HG03095 (cell line): ENCODE results near the gene NCBP3.
A peak's percentile ranks its signal among the peaks of the same experiment; 100 is the strongest.
"Not testable (repeated sequence)": the region's sequence is repeated elsewhere in the genome, so short reads cannot be mapped to it uniquely, and the experiment has no call there.

Source experiments
- ATAC-seq: cut with Tn5 transposase; IDR thresholded peaks from one replicate; pipeline ENCODE4 v1.9.1; 2021; ENCODE audit warnings: moderate library complexity; ENCODE audit not compliant: unreplicated experiment

NCBP3 gene

GRCh38 chr17:3848229-3848835 lies 2.3 kb upstream of the NCBP3 start:
- no peak for ATAC-seq

DNA sequence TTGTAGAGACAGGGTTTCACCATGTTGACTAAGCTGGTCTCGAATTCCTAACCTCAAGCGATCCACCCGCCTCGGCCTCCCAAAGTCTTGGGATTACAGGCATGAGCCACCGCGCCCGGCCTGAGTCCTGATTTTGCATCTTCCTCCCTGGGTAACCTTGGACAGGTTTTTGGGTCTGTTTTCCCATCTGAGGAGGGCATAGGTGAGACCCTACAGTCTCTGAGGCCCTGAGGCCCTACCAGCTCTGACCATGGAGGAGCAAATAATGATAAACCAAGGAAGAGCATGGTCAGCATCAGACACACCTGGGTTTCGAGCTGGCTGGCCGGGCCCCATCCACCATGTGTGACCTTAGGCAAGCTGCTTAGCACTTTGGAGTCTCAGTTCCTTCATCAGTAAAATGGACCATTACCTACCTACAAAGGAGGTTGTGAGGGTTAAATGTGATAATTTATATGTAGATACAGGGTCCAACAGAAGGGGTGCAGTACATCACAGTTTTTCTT lies 1.2 kb upstream of the NCBP3 start:
- no peak for ATAC-seq

- no peak for ATAC-seq
Observed at GRCh38 chr17:3846437-3847164, 555 bp upstream of the NCBP3 start.

- peak; percentile 20 for ATAC-seq
Observed at GRCh38 chr17:3845291-3845620, 790 bp downstream of the NCBP3 start.

GRCh38 chr17:3844556-3844955 lies 1.5 kb downstream of the NCBP3 start:
- ATAC-seq: not testable (repeated sequence)

GRCh38 chr17:3843935-3844516 lies 2.0 kb downstream of the NCBP3 start:
- no peak for ATAC-seq

GRCh38 chr17:3838206-3838605 lies 7.8 kb downstream of the NCBP3 start:
- ATAC-seq: no peak

DNA sequence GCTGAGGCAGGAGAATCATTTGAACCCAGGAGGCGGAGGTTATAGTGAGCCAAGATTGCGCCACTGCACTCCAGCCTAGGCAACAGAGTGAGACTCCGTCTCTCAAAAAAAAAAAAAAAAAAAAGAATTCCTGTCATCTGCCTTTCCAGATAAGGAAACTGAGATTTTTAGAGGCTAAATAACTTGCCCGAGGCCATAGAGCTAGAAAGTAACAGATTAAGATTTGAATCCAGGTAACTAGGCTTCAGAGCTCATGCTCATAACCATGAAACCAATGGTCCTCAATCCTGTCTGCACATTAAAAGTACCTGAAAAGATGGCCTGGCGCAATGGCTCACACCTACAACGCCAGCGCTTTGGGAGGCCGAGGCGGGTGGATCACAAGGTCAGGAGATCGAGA lies 9.5 kb downstream of the NCBP3 start:
- ATAC-seq: no peak

GRCh38 chr17:3835410-3836229 lies 10.4 kb downstream of the NCBP3 start:
- ATAC-seq: no peak

DNA sequence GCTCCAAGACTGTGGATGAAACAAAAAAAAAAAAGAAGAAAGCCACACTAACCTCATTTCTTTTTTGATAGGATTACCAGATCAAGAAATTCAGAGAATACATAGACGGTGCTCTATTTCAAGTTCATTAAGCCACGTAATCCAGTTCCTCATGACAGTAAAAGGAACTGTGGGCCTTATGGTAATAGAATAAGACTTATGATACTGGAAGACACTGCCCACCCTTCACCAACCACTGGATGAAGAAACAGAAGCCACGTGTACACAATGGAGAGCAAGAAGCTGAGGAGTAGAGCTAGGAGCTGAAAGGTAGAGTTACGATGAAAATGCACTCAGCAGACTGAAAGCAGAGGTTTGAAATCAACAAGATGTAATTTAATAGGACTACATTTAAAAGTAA lies 11.2 kb downstream of the NCBP3 start:
- ATAC-seq: no peak

DNA sequence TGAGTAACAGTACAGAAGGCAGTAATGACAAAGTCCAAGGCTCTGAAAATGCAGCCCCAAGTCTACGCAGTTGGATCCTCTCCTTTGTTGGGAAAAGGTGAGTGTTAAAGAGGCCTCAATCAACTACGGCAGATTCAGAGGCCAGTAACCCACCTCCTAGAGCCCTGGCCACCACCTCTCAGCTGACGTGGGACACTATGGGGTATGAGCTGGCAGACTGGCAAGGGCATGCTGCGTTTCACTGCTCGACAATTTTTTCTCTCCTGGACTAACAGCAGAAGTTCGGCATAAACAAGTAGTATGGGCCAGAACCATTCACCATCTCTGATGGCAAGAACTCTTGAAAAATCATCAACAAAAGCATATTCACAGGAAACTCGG lies 17.2 kb downstream of the NCBP3 start:
- ATAC-seq: no peak

DNA sequence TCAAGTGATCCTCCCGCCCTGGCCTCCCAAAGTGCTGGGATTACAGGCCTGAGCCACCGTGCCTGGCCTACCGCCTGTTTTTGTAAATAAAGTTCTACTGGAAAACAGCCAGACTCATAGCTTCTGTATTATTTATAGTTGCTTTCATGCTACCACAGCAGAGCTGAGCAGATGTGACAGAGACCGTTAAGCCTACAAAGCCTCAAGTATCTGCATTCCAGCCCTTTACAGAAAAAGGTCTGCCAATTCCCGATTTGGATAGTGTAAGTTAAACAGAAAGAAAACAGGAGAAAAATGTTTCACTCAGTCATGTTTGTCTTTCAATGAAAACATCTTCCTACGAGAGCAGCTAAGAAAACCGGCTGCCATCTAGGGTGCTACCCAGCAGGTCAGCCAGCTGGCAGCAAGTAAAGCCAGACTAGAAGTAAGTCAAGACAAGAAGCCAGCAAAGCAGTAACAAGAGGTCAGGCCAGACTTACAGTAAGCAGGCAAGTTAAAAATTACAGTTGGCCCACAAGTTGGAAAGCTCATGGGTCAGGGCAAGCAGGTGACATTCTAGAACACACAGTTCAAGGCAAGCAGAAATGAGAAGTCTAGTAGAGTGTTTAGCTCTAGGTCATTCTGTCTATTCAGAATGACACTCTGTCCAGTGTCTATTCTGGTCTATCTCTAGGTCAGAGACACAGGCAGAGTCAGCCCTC lies 17.7 kb downstream of the NCBP3 start:
- ATAC-seq: no peak

- no peak for ATAC-seq
Observed at GRCh38 chr17:3827124-3827773, 18.8 kb downstream of the NCBP3 start.

DNA sequence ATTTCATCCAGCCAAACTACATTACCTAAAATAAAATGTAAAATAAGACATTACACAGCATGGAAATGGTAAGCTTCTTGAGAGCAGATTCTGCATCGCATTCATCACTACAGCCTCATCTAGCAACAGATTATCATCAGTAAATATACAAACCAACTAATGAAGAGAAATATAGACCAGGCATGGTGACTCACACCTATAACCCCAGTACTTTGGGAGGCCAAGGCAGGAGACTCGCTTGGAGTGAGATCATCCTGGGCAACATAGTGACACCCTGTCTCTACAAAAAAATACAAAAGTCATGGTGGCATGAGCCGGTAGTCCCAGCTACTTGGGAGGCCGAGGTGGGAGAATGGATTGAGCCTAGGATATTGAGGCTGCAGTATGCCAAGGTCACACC lies 19.9 kb downstream of the NCBP3 start:
- ATAC-seq: no peak

DNA sequence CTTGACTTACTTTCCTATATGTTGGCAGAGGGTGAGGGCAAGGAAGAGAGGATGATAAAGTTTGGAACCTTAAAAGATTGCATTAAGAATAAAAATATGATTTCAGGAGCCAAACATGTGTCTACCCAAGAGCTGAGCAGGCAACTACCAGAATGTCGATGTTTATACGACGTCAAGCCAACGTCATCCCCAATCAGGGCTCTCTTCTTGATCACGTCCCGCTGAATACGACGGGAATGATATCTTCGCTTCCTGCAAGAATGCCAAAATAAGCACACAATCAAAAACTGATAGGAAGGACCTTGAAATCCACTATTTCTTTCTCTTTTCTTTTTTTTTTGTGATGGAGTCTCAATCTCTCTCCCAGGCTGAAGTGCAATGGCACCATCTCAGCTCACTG lies 24.9 kb downstream of the NCBP3 start:
- no peak for ATAC-seq

DNA sequence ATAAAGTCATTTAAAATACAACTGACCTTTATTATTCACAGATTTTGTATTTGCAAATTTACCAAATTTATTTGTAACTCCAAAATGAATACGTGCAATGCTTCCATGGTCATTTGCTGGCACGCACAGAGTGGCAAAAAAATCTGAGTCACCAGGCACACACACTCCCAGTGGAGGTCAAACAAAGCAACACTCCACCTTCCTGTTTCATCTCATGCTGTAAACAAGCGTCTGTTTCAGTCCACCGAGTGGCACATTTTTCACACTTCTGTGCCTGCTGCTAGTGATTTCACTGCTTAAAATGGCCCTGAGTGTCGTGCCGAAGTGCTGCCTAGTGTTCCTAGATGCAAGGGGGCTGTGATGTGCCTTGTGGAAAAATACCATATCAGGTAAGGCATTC lies 27.3 kb downstream of the NCBP3 start:
- no peak for ATAC-seq

- ATAC-seq: no peak
Observed at GRCh38 chr17:3817851-3818605, 28.0 kb downstream of the NCBP3 start.

- no peak for ATAC-seq
Observed at GRCh38 chr17:3815925-3816324, 30.1 kb downstream of the NCBP3 start.

- ATAC-seq: no peak
Observed at GRCh38 chr17:3815122-3815521, 30.9 kb downstream of the NCBP3 start.

DNA sequence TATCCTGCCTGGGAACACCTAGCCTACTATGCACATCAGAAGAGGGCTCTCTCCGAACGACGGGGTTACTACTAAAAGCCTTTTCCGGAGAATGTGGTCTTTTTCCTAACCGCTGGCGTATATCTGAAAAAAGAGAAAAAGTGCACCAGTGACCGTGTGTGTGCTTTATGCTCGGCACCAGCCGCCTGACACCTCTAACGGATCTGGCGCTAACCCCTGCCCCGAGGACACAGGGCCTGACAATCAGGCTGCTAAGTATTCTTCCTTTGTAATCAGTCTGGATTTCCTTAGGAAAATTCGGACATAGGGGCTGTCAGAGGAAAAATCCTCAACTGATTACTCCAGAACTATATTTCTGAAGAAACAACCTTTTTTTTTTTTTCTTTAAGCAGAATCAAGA lies 31.7 kb downstream of the NCBP3 start:
- no peak for ATAC-seq
